Endothelial cell of umbilical vein (primary cell): ENCODE results near the gene EFNA2. TPM values are rescaled to one million over a fixed set of nuclear protein-coding genes. Genes with fewer than 3 reads are reported as not detected.

Source experiments
- BruUV-seq: library from RNA; stranded (reverse); fragments of 400-500 nt; replicated peaks from 2 replicates; lab custom pipeline; 2021; lab: Mats Ljungman, UMichigan
- CTCF ChIA-PET: fragments of 300-600, 350-600 bp; sonication (Branson Sonifier 250); formaldehyde crosslinking; loops from one replicate; lab custom pipeline; 2021; ENCODE audit warnings: antibody characterized with exemption, inconsistent platforms; lab: Charles Lee
- POLR2A ChIA-PET: fragments of 300-600, 350-600 bp; sonication (Branson Sonifier 250); formaldehyde crosslinking; loops from one replicate; lab custom pipeline; 2021; ENCODE audit warnings: antibody characterized with exemption, inconsistent platforms; lab: Charles Lee
- DNase-seq: peaks from one replicate; pipeline ENCODE4 v3.0.0-alpha.2; 2011; ENCODE audit warnings: low read depth, low spot score
- FAIRE-seq: peaks from 2 replicates; lab custom pipeline; 2011; peaks lifted over from hg19 to GRCh38; lab: Jason Lieb, UNC
- H2AFZ ChIP-seq: 2 replicates; pipeline ENCODE4 v1.6.0; 2012; ENCODE audit warnings: low read depth, low read length, control low read depth, inconsistent platforms
- H3K27ac ChIP-seq: 2 replicates; pipeline ENCODE4 v1.5.1; 2011; ENCODE audit warnings: low read depth, mild to moderate bottlenecking, control low read depth, low read length, moderate library complexity; ENCODE audit not compliant: insufficient read depth
- H3K27me3 ChIP-seq, 2 experiments: 2 replicates each; pipeline versions ENCODE4 v1.6.0 to v1.6.1; 2011; ENCODE audit warnings: low read length in 2 of 2, mixed read lengths in 1 of 2; ENCODE audit not compliant: control insufficient read depth in 2 of 2, insufficient read depth in 2 of 2
- H3K36me3 ChIP-seq, 2 experiments: 2 replicates in 1 of 2; 3 replicates in 1 of 2; pipeline ENCODE4 v1.5.1; 2011; ENCODE audit warnings: low read length in 2 of 2, mild to moderate bottlenecking in 1 of 2, moderate library complexity in 1 of 2; ENCODE audit not compliant: control insufficient read depth in 2 of 2, insufficient read depth in 2 of 2; ENCODE audit errors: extremely low read depth in 1 of 2
- H3K4me1 ChIP-seq: 3 replicates; pipeline ENCODE4 v1.5.1; 2011; ENCODE audit warnings: mild to moderate bottlenecking, low read length; ENCODE audit not compliant: control insufficient read depth, insufficient read depth; ENCODE audit errors: extremely low read depth
- H3K4me2 ChIP-seq: 2 replicates; pipeline ENCODE4 v1.6.1; 2011; ENCODE audit warnings: low read length, control low read depth, mixed read lengths; ENCODE audit not compliant: insufficient read depth
- H3K4me3 ChIP-seq, 3 experiments: fragments of 200-600 bp in 1 of 3; sonication (generic), shearing (Covaris generic) in 1 of 3; replicated peaks in 1 of 3; 2 replicates each; pipeline ENCODE4 v1.5.1; 2011 to 2016; ENCODE audit warnings: control low read depth in 3 of 3, low read length in 3 of 3, mild to moderate bottlenecking in 2 of 3, inconsistent platforms in 1 of 3, low read depth in 1 of 3, moderate library complexity in 1 of 3; ENCODE audit not compliant: insufficient read depth in 1 of 3
- H3K79me2 ChIP-seq: 2 replicates; pipeline ENCODE4 v1.6.0; 2012; ENCODE audit warnings: low read length, inconsistent platforms; ENCODE audit not compliant: control insufficient read depth, insufficient read depth
- H3K9ac ChIP-seq: replicated peaks from 2 replicates; pipeline ENCODE3; 2011; ENCODE audit warnings: low read length, control low read depth; ENCODE audit not compliant: insufficient read depth; ENCODE audit errors: extremely low read depth
- H3K9me1 ChIP-seq: replicated peaks from 3 replicates; pipeline ENCODE4 v1.6.0; 2011; ENCODE audit warnings: mild to moderate bottlenecking, low read length; ENCODE audit not compliant: control insufficient read depth, insufficient read depth; ENCODE audit errors: extremely low read depth
- H3K9me3 ChIP-seq: replicated peaks from 2 replicates; pipeline ENCODE4 v1.5.1; 2012; ENCODE audit warnings: low read length, inconsistent platforms; ENCODE audit not compliant: control insufficient read depth, insufficient read depth
- H4K20me1 ChIP-seq: replicated peaks from 2 replicates; pipeline ENCODE3; 2011; ENCODE audit warnings: mild to moderate bottlenecking, low read length; ENCODE audit not compliant: control insufficient read depth, insufficient read depth; ENCODE audit errors: extremely low read depth
- CTCF ChIP-seq, 2 donors: IDR thresholded peaks; 1 replicate in 1 of 2; 2 replicates in 1 of 2; pipeline ENCODE4 v1.5.1; 2011; ENCODE audit warnings: low read length in 2 of 2, mild to moderate bottlenecking in 2 of 2, moderate library complexity in 2 of 2, control low read depth in 1 of 2, inconsistent platforms in 1 of 2, low read depth in 1 of 2; ENCODE audit not compliant: insufficient read depth in 1 of 2; ENCODE audit errors: extremely low read depth in 1 of 2
- EZH2 ChIP-seq: IDR thresholded peaks from 2 replicates; pipeline ENCODE4 v1.6.1; 2012; ENCODE audit warnings: borderline replicate concordance, low read depth, mild to moderate bottlenecking, moderate library complexity, low read length, inconsistent platforms; ENCODE audit not compliant: severe bottlenecking
- FOS ChIP-seq: IDR thresholded peaks from 2 replicates; pipeline ENCODE4 v1.6.1; 2011; ENCODE audit warnings: mild to moderate bottlenecking, low read length, moderate library complexity, borderline replicate concordance; ENCODE audit not compliant: insufficient read depth
- GATA2 ChIP-seq: IDR thresholded peaks from 2 replicates; pipeline ENCODE4 v1.7.0; 2011; ENCODE audit warnings: low read depth, mild to moderate bottlenecking, moderate library complexity, mixed read lengths, low read length; ENCODE audit not compliant: insufficient read length, insufficient read depth
- JUN ChIP-seq: IDR thresholded peaks from 2 replicates; pipeline ENCODE4 v1.6.1; 2011; ENCODE audit warnings: borderline replicate concordance, low read depth; ENCODE audit not compliant: insufficient read length, insufficient read depth
- MAX ChIP-seq: IDR thresholded peaks from 2 replicates; pipeline ENCODE4 v1.6.1; 2011; ENCODE audit not compliant: insufficient read depth, insufficient read length
- MYC ChIP-seq: IDR thresholded peaks from one replicate; pipeline ENCODE4 v1.6.1; 2011; ENCODE audit warnings: mild to moderate bottlenecking, low read depth, low read length
- POLR2A ChIP-seq: IDR thresholded peaks from 2 replicates; pipeline ENCODE4 v1.6.1; 2012; ENCODE audit warnings: low read depth, mild to moderate bottlenecking, control low read depth, low read length
- POLR2AphosphoS5 ChIP-seq: IDR thresholded peaks from 2 replicates; pipeline ENCODE4 v1.6.1; 2012; ENCODE audit warnings: low read depth, mild to moderate bottlenecking, control low read depth, low read length, moderate library complexity; ENCODE audit not compliant: insufficient read depth
- dilution Hi-C: fragments of 300-500 bp; cut with MboI; formaldehyde crosslinking; loops from one replicate; pipeline ENCODE4 v1.15.0; 2019; ENCODE audit warnings: low sequenced_read_pairs; ENCODE audit not compliant: extremely low pct_ligation_motif_present
- intact Hi-C: fragments of 100-400 bp; cut with micrococcal nuclease; formaldehyde crosslinking; loops from one replicate; pipeline ENCODE4 v1.10.0; 2022
- polyA plus RNA-seq, 4 experiments: library from polyadenylated mRNA; depleted of rRNA in 3 of 4; stranded (reverse) in 3 of 4; unstranded in 1 of 4; fragments of >200 nt; gene quantifications; 2 replicates each; pipeline versions ENCODE4 v1.2.1 to v1.2.3, GENCODE V29; 2011 to 2012; ENCODE audit warnings: missing spikeins in 1 of 4
- total RNA-seq: library from RNA; stranded (reverse); gene quantifications from 2 replicates; pipeline ENCODE4 v1.2.3, GENCODE V29; 2021

The EFNA2 gene
- total and polyA plus RNA-seq, 2 donors (not counting 3 experiments of a cell fraction or from before 2014, with no cell fraction given): 0.52 to 1.1 TPM

DNA sequence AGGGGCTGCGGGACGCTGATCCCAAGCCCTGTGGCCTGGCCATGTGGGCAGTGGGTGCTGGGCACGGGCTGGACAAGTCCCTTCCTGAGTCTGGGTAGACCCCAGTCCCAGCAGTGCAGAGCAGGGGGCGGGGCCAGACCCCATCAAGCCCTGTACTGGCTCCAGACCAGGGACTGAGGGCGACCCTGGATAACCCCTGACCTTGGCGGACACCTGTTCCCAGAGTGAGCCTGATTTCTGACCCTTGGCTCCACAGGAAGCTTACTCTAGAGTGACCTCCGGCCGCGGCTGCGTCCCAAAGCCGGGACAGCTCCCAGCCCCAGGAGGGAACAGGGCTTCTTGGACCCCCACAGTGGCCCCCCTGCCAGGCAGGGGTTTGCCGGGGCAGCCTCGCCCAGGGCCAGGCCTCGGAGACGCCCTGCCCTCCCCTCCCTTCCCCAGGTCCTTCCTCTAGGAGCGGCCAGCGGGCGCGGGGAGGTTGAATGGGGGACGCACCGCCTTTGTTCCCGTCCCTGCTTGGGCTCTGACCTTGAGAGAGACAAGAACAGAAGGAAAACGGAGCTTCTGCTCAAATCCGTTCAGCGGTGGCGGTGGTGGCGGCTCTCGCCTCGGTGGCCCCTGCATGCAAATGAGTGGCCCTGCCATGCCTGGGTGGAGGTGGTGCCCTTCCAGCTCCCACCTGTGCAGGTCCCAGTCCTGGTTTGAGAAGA lies 2.3 kb upstream of the EFNA2 start:
- peaks cover 8 to 20% of the 10 kb centered on the region in 2 experiments for H3K27me3 ChIP-seq
- H3K4me3 ChIP-seq: no peak overlapping the region
- no peak overlapping the region for H2AFZ ChIP-seq
- no TSS peak for BruUV-seq
- intact Hi-C loops (loop anchor here (5.0 kb wide), 1 partner anchor 229 kb away; the partner anchor contains the start of gene ADAMTSL5), dilution Hi-C loops (no loop called here)
- peaks cover 0 to 5% of the 10 kb centered on the region in 2 experiments for H3K36me3 ChIP-seq
- ChIA-PET CTCF (interaction anchor here (0.6 to 1.7 kb wide), 6 partner anchors 12 to 152 kb away, joined by 3 to 5 read pairs (median 4); no protein-coding TSS in a partner anchor), POLR2A (interaction anchor here (1.6 kb wide), 1 partner anchor 14 kb away, joined by 7 read pairs; the partner anchor contains the start of gene CIRBP)
- TF ChIP-seq POLR2AphosphoS5 (no peak), FOS (no peak), JUN (no peak), MYC (no peak), POLR2A (no peak), EZH2 (no peak), CTCF (IDR thresholded peaks at IDR 0.05; ENCODE audit: extremely low read depth in 1 of 2, insufficient read depth in 1 of 2, low read depth in 1 of 2, low read length in 2 of 2) (no peak), MAX (no peak), GATA2 (no peak)
- no peaks in the 10 kb centered on the region for H3K79me2 ChIP-seq
- no peaks in the 10 kb centered on the region for H3K4me1 ChIP-seq
- no peak overlapping the region for H3K4me2 ChIP-seq
- no peak overlapping the region for H3K27ac ChIP-seq
- no peaks in the 10 kb centered on the region for H4K20me1 ChIP-seq
- DNase-seq (no peak), FAIRE-seq (no peak)
- H3K9ac ChIP-seq: no peak overlapping the region
- H3K9me1 ChIP-seq: no peaks in the 10 kb centered on the region
- no peaks in the 10 kb centered on the region for H3K9me3 ChIP-seq
